ENCODE data around the gene PNMT. TPM values are rescaled to one million over a fixed set of nuclear protein-coding genes. Genes with fewer than 3 reads are reported as not detected.
A peak's percentile ranks its signal among the peaks of the same experiment; 100 is the strongest.

Gene PNMT
- total and polyA plus RNA-seq, 3 donors from 2014 or later = 2.6 to 2.9 (median 2.7) TPM

DNA sequence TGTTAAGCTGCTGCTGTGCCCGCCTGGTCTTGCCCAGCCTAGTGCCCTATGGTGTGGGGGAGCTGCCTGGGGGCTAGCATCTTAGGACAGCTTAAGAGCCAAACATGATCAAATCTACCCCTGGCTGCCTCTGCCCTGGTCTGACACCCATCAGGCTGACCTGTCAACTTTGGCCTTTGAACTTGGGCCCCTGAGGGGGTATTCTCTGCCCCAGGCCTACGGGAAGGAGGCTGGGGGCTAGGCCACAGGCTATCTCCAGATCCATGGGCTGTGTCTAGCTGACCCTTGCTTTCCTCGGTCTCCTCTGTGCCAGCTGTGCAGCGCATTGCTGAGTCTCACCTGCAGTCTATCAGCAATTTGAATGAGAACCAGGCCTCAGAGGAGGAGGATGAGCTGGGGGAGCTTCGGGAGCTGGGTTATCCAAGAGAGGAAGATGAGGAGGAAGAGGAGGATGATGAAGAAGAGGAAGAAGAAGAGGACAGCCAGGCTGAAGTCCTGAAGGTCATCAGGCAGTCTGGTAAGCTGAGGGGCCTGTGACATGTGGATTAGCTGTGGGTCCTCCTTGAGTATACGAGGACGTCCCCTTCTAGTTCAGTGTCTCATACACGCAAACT lies 34.6 kb upstream of the PNMT start:
- H3K36me3 ChIP-seq (ENCODE audit: low read depth, missing control alignments) = no peaks in the 10 kb centered on the region
- WGBS, 2 donors = 68 to 75% methylated on average over 8 of the region's 8 CpGs
- intact Hi-C loops (cut with DNase I; ENCODE audit: low total_unique reads) = no loop called here
- H3K27me3 ChIP-seq = no peaks in the 10 kb centered on the region
- peaks cover 48% of the 10 kb centered on the region for H3K4me1 ChIP-seq
- TF ChIP-seq, protein P1, sequence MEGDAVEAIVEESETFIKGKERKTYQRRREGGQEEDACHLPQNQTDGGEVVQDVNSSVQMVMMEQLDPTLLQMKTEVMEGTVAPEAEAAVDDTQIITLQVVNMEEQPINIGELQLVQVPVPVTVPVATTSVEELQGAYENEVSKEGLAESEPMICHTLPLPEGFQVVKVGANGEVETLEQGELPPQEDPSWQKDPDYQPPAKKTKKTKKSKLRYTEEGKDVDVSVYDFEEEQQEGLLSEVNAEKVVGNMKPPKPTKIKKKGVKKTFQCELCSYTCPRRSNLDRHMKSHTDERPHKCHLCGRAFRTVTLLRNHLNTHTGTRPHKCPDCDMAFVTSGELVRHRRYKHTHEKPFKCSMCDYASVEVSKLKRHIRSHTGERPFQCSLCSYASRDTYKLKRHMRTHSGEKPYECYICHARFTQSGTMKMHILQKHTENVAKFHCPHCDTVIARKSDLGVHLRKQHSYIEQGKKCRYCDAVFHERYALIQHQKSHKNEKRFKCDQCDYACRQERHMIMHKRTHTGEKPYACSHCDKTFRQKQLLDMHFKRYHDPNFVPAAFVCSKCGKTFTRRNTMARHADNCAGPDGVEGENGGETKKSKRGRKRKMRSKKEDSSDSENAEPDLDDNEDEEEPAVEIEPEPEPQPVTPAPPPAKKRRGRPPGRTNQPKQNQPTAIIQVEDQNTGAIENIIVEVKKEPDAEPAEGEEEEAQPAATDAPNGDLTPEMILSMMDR (IDR thresholded peaks at IDR 0.05) = no peak
- no peak for TF ChIP-seq POLR2A (IDR thresholded peaks at IDR 0.05)
- H3K27ac ChIP-seq = peak overlapping the region in 1 of 2 donors; percentile 60
- no peak for DNase-seq
- H3K9me3 ChIP-seq = no peaks in the 10 kb centered on the region
- H3K4me3 ChIP-seq = no peak overlapping the region

DNA sequence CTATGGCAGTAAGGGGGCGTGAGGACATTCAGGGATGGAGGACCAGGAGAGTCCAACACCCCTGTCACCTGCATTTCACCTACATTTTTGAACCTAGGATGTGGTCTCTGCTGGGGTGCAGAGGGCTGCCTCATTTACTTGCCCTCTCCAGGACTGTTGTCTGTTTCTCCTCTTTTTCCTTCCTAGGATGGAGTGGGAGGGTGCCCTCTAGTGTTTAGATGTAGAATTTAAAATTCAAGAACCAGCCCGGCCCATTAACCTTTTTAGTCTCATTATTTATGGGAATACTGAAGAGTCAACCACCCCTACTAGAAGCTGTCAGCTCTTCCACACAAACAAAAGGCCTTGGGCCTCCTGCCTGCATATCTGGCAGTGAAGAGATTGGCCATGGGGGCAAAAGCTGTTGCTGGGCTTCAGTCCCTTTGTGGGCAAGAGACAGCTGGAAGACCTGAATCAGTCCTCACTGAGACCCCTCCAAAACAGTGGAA lies 33.8 kb upstream of the PNMT start:
- no peak overlapping the region for H3K4me3 ChIP-seq
- H3K27me3 ChIP-seq = no peaks in the 10 kb centered on the region
- 46 to 47% methylated on average over 2 of the region's 2 CpGs for WGBS, 2 donors
- intact Hi-C loops (cut with DNase I; ENCODE audit: low total_unique reads) = no loop called here
- no peak for TF ChIP-seq POLR2A (IDR thresholded peaks at IDR 0.05)
- TF ChIP-seq, protein P1 (IDR thresholded peaks at IDR 0.05) = peak; percentile 65 to 76 (median 73)
- no peaks in the 10 kb centered on the region for H3K36me3 ChIP-seq (ENCODE audit: low read depth, missing control alignments)
- no peaks in the 10 kb centered on the region for H3K9me3 ChIP-seq
- peaks cover 56% of the 10 kb centered on the region for H3K4me1 ChIP-seq
- H3K27ac ChIP-seq = no peak overlapping the region
- no peak for DNase-seq

DNA sequence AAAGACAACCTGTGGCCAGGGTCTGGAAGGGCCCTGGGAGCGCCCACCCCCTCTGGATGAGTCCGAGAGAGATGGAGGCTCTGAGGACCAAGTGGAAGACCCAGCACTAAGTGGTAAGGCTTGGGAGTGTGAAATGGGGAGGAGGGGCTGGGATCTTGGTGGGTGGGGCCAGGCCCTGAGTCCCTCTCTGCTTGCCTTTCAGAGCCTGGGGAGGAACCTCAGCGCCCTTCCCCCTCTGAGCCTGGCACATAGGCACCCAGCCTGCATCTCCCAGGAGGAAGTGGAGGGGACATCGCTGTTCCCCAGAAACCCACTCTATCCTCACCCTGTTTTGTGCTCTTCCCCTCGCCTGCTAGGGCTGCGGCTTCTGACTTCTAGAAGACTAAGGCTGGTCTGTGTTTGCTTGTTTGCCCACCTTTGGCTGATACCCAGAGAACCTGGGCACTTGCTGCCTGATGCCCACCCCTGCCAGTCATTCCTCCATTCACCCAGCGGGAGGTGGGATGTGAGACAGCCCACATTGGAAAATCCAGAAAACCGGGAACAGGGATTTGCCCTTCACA lies 32.6 kb upstream of the PNMT start:
- no peaks in the 10 kb centered on the region for H3K9me3 ChIP-seq
- TF ChIP-seq, protein P1 (IDR thresholded peaks at IDR 0.05) = no peak
- TF ChIP-seq POLR2A (IDR thresholded peaks at IDR 0.05) = no peak
- peak overlapping the region in 1 of 2 donors; percentile 72 for H3K27ac ChIP-seq
- intact Hi-C loops (cut with DNase I; ENCODE audit: low total_unique reads) = no loop called here
- H3K27me3 ChIP-seq = no peaks in the 10 kb centered on the region
- DNase-seq = no peak
- peaks cover 68% of the 10 kb centered on the region for H3K4me1 ChIP-seq
- no peak overlapping the region for H3K4me3 ChIP-seq
- WGBS, 2 donors = 71 to 86% methylated on average over 8 of the region's 8 CpGs
- H3K36me3 ChIP-seq (ENCODE audit: low read depth, missing control alignments) = no peaks in the 10 kb centered on the region

DNA sequence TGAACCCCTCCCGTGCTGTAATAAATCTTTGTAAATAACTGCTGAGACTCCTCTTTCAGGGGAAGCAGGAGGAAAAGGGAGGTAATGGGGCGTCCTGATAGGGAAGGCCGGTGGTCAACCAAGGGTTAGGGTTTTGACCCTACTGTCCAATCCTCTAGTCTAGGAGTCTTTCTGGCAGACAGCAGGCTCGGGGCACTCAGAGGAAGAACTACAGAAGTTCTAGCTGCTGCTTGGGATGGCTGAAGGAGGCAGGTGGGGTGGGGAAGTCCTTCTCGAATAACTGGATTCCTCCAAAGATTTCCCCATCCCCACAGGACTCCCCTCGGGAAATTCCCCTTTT lies 31.7 kb upstream of the PNMT start:
- no peaks in the 10 kb centered on the region for H3K36me3 ChIP-seq (ENCODE audit: low read depth, missing control alignments)
- intact Hi-C loops (cut with DNase I; ENCODE audit: low total_unique reads) = no loop called here
- H3K9me3 ChIP-seq = no peaks in the 10 kb centered on the region
- H3K4me3 ChIP-seq = peak overlapping the region; percentile 67 to 84
- WGBS, 2 donors = 10 to 17% methylated on average over 6 of the region's 6 CpGs
- H3K4me1 ChIP-seq = peaks cover 73% of the 10 kb centered on the region
- H3K27ac ChIP-seq = peak overlapping the region; percentile 72 to 80
- no peak for DNase-seq
- TF ChIP-seq POLR2A (IDR thresholded peaks at IDR 0.05) = no peak
- TF ChIP-seq, protein P1 (IDR thresholded peaks at IDR 0.05) = no peak
- H3K27me3 ChIP-seq = no peaks in the 10 kb centered on the region

All from testis (tissue), 3 donors.